B cell (primary cell): ENCODE results near the gene RPS6KA4.

ENCODE experiments used
- EZH2 ChIP-seq: IDR thresholded peaks from 2 replicates; pipeline ENCODE4 v1.6.1; 2012; ENCODE audit warnings: borderline replicate concordance, low read depth, mild to moderate bottlenecking, moderate library complexity, low read length; ENCODE audit not compliant: insufficient read depth, poor library complexity, severe bottlenecking
- TF ChIP-seq, protein P1 (sequence below): fragments of 200-600 bp; IDR thresholded peaks from one replicate; pipeline ENCODE4 v1.8.0; 2022; ENCODE audit warnings: antibody characterized with exemption, mild to moderate bottlenecking

DNA sequence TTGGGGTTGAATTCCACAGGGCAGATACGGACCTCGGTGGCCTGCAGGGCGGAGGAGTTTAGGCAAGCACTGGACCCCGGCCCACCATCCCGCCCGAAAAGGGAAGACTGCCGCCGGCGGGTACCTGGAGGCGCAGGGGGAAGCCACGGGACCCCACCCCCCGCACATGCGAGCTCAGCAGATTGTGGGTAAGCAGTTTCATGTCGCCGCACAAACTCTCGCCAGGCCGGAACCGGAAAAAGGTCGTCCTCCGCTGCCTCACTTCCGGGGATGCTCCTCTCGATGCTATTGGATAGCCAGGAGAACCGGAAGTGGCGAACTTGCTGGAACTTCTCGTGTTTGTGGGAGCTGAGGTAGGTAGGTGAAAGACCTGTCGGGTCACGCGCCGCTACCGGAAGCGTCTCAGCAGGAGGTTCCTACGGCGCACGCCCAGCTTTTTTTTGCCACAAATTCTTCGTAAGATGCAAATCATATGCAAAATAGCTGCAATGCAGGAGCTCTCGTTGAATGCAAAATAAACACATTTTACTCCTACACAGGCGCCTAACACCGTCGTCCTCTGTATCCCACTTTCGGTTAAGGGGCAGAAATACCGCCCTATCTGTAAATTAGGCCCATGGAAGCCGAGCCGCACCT lies 41.5 kb upstream of the RPS6KA4 start, which contains the start of gene TRMT112:
- TF ChIP-seq, protein P1, sequence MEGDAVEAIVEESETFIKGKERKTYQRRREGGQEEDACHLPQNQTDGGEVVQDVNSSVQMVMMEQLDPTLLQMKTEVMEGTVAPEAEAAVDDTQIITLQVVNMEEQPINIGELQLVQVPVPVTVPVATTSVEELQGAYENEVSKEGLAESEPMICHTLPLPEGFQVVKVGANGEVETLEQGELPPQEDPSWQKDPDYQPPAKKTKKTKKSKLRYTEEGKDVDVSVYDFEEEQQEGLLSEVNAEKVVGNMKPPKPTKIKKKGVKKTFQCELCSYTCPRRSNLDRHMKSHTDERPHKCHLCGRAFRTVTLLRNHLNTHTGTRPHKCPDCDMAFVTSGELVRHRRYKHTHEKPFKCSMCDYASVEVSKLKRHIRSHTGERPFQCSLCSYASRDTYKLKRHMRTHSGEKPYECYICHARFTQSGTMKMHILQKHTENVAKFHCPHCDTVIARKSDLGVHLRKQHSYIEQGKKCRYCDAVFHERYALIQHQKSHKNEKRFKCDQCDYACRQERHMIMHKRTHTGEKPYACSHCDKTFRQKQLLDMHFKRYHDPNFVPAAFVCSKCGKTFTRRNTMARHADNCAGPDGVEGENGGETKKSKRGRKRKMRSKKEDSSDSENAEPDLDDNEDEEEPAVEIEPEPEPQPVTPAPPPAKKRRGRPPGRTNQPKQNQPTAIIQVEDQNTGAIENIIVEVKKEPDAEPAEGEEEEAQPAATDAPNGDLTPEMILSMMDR = no peak
- TF ChIP-seq EZH2 = no peak
